ENCODE results near the gene NPTX2.

The NPTX2 gene

GRCh38 chr7:98618786-98619185 is 1.7 kb downstream of the NPTX2 start:
- no peak for DNase-seq (ENCODE audit: low spot score)

- no peak for DNase-seq (ENCODE audit: low spot score)
Observed at GRCh38 chr7:98619450-98620321, 2.6 kb downstream of the NPTX2 start.

DNA sequence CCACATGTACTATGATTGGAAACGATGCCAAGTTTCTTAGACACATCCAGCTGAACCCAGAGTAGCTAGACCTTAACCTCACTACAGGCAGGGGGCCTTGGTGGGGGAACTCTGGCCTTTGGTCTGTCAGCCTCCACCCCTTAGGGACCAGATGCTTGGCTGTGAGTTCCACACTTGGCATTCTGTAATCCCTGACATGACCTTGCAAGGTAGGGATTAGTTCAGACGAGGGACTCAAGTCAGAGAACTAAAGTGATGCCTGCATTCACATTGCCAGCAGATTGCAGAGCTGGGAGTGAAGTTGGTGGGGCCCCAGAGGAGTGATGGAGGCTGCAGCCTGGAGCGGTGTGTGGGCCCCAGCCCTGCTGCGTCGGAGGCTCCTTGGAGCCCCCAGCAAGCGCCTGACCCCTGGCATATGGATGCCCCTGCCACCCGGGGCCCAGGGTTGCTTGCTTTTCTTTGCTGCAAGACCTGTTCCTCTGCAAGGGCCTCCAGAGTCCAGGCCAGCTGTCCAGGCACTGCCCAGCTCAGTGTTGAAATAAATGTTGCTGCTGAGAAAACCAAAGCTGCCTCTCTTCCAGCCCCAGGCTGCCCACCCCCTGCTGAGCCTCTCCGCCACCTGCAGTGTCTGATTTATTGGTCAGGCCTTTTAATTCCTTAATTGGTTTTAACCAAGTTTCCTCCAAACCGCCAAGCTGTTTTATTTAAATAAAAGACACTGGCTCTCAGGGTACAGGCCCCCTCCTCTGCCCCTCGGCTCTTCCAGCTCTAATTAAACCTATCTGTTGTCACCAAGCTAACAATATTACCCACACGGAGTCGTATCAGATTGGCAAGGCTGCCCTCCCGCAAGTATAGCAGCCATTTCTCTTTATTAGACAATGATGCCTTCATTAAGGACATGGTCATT is 4.7 kb downstream of the NPTX2 start:
- no peak for DNase-seq (ENCODE audit: low spot score)

DNA sequence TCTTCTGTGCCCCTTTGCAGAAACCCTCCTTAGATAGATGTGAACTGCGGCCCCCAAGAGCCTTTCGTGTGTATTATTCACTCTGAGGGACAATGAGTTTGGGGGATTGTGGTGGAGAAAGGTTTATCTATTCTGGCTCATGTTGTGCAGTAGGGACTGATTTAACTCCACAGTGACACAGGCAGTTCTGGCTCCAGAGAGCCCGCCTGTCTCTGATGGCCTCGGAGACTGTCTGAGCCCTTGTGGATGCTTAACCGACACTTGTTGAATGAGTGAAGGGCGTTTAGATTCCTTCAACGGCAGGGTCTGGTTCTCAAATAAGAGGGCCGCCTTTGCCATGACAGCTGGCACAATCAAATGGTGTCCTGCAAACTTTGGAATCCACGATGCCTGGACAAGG is 5.8 kb downstream of the NPTX2 start:
- DNase-seq (ENCODE audit: low spot score), result no peak

DNA sequence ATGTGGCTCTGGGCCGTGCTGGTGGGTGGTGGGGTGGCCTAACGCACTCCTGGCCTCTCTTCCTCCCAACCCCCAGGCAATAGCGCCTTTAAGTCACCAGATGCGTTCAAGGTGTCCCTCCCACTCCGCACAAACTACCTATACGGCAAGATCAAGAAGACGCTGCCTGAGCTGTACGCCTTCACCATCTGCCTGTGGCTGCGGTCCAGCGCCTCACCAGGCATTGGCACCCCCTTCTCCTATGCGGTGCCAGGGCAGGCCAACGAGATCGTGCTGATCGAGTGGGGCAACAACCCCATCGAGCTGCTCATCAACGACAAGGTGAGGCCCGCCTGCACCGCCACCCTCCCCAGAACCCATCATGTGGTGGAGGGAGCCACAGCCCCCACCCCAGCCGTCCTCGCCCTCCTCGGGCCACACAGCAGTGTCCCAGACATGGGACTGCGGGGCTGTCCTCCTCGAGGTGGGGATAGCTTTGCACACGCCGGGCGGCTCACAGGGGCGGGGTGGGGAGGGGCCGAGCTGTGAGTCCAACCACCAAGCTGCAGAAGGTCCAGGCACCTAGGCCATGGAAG is 7.8 kb downstream of the NPTX2 start:
- no peak for DNase-seq (ENCODE audit: low spot score)

GRCh38 chr7:98626460-98627412 is 9.7 kb downstream of the NPTX2 start:
- DNase-seq (ENCODE audit: low spot score), result no peak

DNA sequence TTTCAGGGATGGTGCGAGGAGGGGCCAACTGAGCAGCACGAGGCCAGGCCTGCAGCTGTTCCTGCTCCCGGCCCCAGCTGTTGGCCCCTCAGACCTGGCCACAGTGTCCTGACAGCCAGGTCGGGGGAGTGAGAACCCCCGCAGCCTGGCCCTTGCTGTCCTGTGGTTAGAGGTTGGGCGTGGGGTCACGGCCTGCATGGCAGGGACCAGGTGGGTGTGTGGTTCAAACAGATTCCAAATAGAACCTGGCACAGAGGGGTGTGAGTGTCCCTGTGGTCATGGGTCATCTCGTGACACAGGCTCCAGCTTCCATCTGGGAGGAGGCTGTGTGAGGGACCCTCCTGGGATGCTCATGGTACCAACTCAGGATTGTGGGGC is 10.3 kb downstream of the NPTX2 start:
- no peak for DNase-seq (ENCODE audit: low spot score)

DNA sequence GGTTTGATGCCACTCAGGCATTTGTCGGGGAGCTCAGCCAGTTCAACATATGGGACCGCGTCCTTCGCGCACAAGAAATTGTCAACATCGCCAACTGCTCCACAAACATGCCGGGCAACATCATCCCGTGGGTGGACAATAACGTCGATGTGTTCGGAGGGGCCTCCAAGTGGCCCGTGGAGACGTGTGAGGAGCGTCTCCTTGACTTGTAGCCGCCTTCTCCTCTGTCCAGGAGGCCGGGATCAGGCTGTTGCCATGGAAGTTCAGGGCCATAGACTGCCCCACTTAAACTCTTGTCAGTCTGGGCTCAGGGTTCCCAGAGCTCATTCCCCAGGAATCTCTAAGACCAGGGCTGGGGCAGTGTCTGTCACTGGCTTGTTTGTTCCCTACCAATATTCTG is 11.3 kb downstream of the NPTX2 start:
- DNase-seq (ENCODE audit: low spot score), result no peak

DNA sequence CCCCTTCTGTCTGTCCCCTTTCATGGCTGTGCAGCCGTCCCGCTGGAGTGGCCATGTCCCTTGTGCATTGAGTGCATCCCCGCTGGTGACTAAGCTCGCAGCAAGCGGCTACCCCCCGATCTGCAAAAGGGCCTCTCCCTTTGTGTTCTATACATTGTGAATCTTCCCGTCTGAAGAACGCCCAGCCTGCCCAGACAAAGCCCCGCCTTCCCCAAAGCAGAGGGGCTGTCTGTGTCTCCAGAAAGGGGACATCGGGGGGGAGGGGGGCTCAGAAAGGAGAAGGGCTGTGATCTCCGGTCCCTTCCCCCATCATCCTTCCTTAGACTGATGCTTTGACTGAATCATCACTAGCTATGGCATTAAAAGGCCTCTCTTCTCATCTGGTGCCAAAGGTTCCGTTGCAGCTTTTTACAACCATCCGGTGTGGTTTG is 11.9 kb downstream of the NPTX2 start:
- no peak for DNase-seq (ENCODE audit: low spot score)

DNA sequence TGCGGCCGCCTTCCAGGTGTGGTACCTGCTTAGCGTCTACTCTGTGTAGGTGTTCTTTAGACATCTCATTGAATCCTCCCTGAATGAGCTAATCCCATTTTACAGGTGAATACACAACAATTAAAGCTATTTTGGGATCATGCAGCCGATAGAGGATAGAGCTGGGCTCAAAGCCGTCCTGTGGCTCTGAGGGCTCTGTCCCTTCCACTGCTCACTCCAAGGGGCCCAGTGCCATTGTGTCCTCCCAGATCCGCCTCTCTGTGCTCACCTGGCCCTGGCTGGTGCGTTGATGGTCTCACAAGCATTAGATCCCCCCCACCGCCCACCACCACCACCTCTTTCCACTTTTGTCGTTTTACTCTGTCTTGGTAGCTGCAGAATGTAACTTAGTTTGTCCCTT is 13.1 kb downstream of the NPTX2 start:
- DNase-seq (ENCODE audit: low spot score), result no peak

- no peak for DNase-seq (ENCODE audit: low spot score)
Observed at GRCh38 chr7:98630770-98631169, 13.7 kb downstream of the NPTX2 start.

GRCh38 chr7:98638853-98639252 is 21.8 kb downstream of the NPTX2 start:
- no peak for DNase-seq (ENCODE audit: low spot score)

DNA sequence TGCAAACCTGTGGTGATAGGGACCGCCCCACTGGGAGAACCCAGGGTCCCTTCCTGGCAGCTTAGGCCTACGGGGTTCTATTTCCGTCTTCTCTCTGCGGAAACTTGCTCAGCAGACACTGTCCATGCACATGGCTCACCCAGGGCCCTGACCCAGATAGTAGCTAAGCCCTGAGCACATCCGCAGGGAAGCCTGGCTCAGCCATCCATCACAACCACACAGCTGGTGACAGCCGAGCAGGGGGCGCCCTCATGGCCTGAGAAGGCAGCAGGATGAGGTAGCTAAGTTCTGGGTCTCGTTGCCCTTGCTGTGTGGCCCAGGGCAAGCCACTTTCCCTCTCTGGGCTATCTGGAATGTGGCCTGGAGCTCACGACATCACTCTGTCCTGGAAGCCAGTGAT is 23.3 kb downstream of the NPTX2 start:
- DNase-seq (ENCODE audit: low spot score), result no peak

GRCh38 chr7:98641646-98642500 is 24.8 kb downstream of the NPTX2 start:
- DNase-seq (ENCODE audit: low spot score), result peak; percentile 95

GRCh38 chr7:98643236-98643985 is 26.3 kb downstream of the NPTX2 start:
- DNase-seq (ENCODE audit: low spot score), result peak; percentile 64

DNA sequence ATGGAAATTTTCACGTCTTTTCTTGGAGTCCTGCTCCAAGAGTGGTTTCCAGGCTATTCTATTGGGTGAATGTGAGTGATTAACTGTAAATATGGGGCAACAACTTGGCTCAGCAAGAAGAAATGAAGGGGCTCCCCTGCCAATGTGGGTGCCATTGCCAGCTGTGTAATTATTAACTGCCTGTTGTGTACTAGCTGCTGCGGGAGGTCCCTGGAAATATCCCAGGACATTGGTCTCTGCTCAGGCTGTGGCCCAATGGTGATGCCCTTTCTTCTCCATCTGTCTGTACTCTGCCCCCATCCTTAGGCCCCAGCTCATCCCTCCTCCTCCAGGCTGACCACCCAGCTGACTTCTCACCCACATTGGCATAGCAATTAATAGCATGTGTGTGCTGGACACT is 29.4 kb downstream of the NPTX2 start:
- no peak for DNase-seq (ENCODE audit: low spot score)

DNA sequence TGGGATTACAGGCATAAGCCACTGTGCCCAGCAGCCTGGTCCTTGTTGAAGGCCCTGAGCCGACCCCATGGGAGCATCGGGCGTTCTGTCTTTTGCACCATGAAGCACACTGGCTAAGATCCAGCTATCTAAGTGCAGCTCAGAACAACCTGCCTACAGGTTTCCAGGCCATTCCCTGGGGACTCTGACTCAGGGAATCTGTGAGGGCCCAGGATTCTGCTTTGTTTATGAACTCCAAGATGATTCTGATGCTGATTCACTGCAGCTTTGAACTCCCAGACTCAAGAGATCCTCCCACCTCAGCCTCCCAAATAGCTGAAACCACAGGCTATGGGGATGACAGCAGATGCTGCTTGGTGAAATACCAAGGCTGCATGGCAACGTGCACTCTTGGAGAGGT is 30.2 kb downstream of the NPTX2 start:
- DNase-seq (ENCODE audit: low spot score), result no peak

GRCh38 chr7:98651760-98652159 is 34.7 kb downstream of the NPTX2 start:
- no peak for DNase-seq (ENCODE audit: low spot score)

DNA sequence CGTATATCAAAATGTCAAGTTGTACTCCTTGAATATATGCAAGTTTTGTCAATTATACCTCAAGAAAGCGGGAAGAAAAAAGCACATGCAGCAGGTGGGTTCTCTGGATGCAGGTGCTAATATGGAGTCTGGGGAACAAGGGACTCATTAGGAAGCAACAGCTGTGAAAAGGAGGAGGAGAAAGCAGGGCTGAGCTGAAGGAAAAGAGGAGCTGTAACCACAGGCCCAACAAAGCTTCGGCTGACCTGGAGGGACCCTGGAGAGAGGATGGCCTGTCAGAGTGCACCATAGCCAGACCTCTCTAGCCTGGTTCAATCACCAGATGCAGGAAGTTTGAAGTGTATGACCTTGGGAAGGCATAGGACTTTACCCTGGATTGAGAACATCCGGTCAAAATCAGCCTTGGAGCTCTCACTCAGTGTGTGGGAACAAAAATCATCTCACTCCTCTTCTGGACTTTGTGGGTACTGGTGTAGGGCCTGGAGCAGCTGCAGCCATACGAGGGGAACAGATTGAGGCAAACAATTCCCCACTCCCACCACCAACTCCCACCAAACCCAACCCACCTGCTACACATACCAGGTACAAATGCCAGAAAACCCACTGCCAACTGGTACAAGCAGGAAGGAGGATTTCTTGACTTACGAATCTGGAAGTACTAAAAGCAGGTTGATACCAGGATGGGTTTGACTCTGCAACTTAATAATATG is 36.7 kb downstream of the NPTX2 start:
- DNase-seq (ENCODE audit: low spot score), result no peak

All from NAMALWA (cell line).